Measurements from ENCODE around the gene CNGB1. TPM values are rescaled to one million over a fixed set of nuclear protein-coding genes. Genes with fewer than 3 reads are reported as not detected.

Gene CNGB1
- total RNA-seq, 1 experiment from 2014 or later, result not detected

DNA sequence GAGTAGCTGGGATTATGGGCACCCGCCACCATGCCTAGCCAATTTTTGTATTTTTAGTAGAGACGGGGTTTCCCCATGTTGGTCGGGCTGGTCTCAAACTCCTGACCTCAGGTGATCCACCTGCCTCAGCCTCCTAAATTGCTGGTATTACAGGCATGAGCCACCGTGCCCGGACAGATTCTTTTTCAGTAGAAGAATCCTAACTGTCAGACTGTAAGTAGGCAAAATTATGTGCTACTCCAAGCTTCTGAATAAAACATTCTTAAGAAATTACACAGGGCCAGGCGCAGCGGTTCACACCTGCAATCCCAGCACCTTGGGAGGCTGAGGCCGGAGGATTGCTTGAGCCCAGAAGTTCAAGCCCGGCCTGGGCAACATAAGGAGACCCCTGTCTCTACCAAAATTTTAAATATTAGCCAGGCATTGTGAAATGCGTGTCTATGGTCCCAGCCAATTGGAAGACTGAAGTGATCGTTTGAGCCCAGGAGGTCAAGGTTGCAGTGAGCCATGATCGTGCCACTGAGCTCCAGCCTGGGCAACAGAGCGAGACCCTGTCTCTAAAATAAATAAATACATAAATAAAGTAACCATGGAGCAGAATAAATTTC, 101.9 kb downstream of the CNGB1 start:
- no peaks in the 10 kb centered on the region for H3K27me3 ChIP-seq (ENCODE audit: insufficient read depth, low read length)
- peaks cover 6 to 25% of the 10 kb centered on the region in 2 experiments for H3K4me1 ChIP-seq (ENCODE audit: control insufficient read depth in 1 of 2, insufficient read depth in 2 of 2, low read length in 2 of 2)
- H3K27ac ChIP-seq (ENCODE audit: low read depth, low read length), result no peak overlapping the region
- BruUV-seq (replicated peaks), result no TSS peak
- no peaks in the 10 kb centered on the region for H3K36me3 ChIP-seq (ENCODE audit: control insufficient read depth in 1 of 2, insufficient read depth in 2 of 2, low read length in 2 of 2)
- H2AFZ ChIP-seq (ENCODE audit: low read depth, low read length, poor library complexity, severe bottlenecking), result no peak overlapping the region
- no peaks in the 10 kb centered on the region for H3K9me3 ChIP-seq (ENCODE audit: control insufficient read depth in 1 of 2, insufficient read depth in 1 of 2, low read depth in 1 of 2, low read length in 2 of 2)
- ChIA-PET RAD21 (ENCODE audit: low non-redundant PET in 1 of 2, low total read pairs in 2 of 2, uncharacterized antibody in 2 of 2, unreplicated experiment in 2 of 2) (no interaction called here), POLR2A (no interaction called here), CTCF (interaction anchor here (0.6 to 0.8 kb wide), 2 partner anchors 10 to 477 kb away, joined by 3 to 4 read pairs; no protein-coding TSS in a partner anchor)
- H3K4me3 ChIP-seq (replicated peaks in 1 of 2; ENCODE audit: low read depth in 1 of 2, low read length in 2 of 2), result no peak overlapping the region
- no peaks in the 10 kb centered on the region for H3K9me2 ChIP-seq (ENCODE audit: insufficient read depth)
- H3K79me2 ChIP-seq (ENCODE audit: insufficient read depth, low read length), result no peaks in the 10 kb centered on the region
- no peak for DNase-seq (ENCODE audit: low read depth, low spot score)
- no peak overlapping the region for H3K9ac ChIP-seq (ENCODE audit: low read length)
- no peak for ATAC-seq
- no peaks in the 10 kb centered on the region for H4K20me1 ChIP-seq (ENCODE audit: insufficient read depth)
- TF ChIP-seq SP1 (IDR thresholded peaks at IDR 0.05; ENCODE audit: low read depth) (no peak), TCF7L2 (IDR thresholded peaks at IDR 0.05; ENCODE audit: borderline replicate concordance, extremely low read depth, insufficient read depth, insufficient read length) (no peak), ZNF274 (IDR thresholded peaks at IDR 0.05; ENCODE audit: low read depth, low read length) (no peak), FOSL1 (IDR thresholded peaks at IDR 0.05; ENCODE audit: low read depth) (no peak), EZH2phosphoT487 (IDR thresholded peaks at IDR 0.05; ENCODE audit: borderline replicate concordance) (no peak), RAD21 (IDR thresholded peaks at IDR 0.05; ENCODE audit: low read depth) (no peak), CEBPB (IDR thresholded peaks at IDR 0.05; ENCODE audit: low read depth) (no peak), ELF1 (IDR thresholded peaks at IDR 0.05; ENCODE audit: borderline replicate concordance, low read depth) (no peak), YY1 (IDR thresholded peaks at IDR 0.05; ENCODE audit: extremely low read depth, insufficient replicate concordance, low read depth, low read length) (no peak), MAX (IDR thresholded peaks at IDR 0.05) (no peak), CTCF (IDR thresholded peaks at IDR 0.05 in 2 of 3, conservative IDR thresholded peaks at IDR 0.05 in 1 of 3; ENCODE audit: borderline replicate concordance in 1 of 3, insufficient read depth in 1 of 3, low read depth in 2 of 3, low read length in 2 of 3) (no peak), POLR2AphosphoS5 (IDR thresholded peaks at IDR 0.05; ENCODE audit: low read depth, low read length) (no peak)
- TF ChIP-seq, protein P1, sequence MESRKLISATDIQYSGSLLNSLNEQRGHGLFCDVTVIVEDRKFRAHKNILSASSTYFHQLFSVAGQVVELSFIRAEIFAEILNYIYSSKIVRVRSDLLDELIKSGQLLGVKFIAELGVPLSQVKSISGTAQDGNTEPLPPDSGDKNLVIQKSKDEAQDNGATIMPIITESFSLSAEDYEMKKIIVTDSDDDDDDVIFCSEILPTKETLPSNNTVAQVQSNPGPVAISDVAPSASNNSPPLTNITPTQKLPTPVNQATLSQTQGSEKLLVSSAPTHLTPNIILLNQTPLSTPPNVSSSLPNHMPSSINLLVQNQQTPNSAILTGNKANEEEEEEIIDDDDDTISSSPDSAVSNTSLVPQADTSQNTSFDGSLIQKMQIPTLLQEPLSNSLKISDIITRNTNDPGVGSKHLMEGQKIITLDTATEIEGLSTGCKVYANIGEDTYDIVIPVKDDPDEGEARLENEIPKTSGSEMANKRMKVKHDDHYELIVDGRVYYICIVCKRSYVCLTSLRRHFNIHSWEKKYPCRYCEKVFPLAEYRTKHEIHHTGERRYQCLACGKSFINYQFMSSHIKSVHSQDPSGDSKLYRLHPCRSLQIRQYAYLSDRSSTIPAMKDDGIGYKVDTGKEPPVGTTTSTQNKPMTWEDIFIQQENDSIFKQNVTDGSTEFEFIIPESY (IDR thresholded peaks at IDR 0.05; ENCODE audit: extremely low read depth, insufficient replicate concordance, low read length), result no peak
- intact Hi-C loops (cut with micrococcal nuclease), result no loop called here
- no peak overlapping the region for H3K4me2 ChIP-seq (ENCODE audit: low read length)

Measured in HCT116 (cell line).